Heart left ventricle (tissue), 16 donors: ENCODE measurements around the gene TXNDC11. TPM values are rescaled to one million over a fixed set of nuclear protein-coding genes. Genes with fewer than 3 reads are reported as not detected.
A peak's percentile ranks its signal among the peaks of the same experiment; 100 is the strongest.

Experiments
- ATAC-seq, 4 donors: fragments of 200-7000 bp; cut with Tn5 transposase; one replicate each; pipeline ENCODE4 v1.9.1; 2020 to 2022; ENCODE audit warnings: moderate library complexity in 4 of 4, mild to moderate bottlenecking in 3 of 4, moderate number of reproducible peaks in 1 of 4
- DNase-seq, 5 donors: peaks; one replicate each; pipeline ENCODE4 v3.0.0-alpha.2; 2020
- H3K27ac ChIP-seq, 12 donors: fragments of 200-600 bp; sonication (generic) in 4 of 12; one replicate each; pipeline versions ENCODE4 v1.5.0 to v1.8.0; 2016 to 2022; ENCODE audit warnings: mild to moderate bottlenecking in 2 of 12
- H3K27me3 ChIP-seq, 9 donors: fragments of 200-600 bp; sonication (generic) in 2 of 9; one replicate each; pipeline versions ENCODE4 v1.5.1 to v1.8.0; 2016 to 2022; ENCODE audit warnings: mild to moderate bottlenecking in 3 of 9
- H3K36me3 ChIP-seq, 9 donors: fragments of 200-600 bp; sonication (generic) in 2 of 9; one replicate each; pipeline versions ENCODE4 v1.5.0 to v1.8.0; 2018 to 2022; ENCODE audit warnings: mild to moderate bottlenecking in 2 of 9
- H3K4me1 ChIP-seq, 12 donors: fragments of 200-600 bp; sonication (generic) in 4 of 12; one replicate each; pipeline versions ENCODE4 v1.5.0 to v1.8.0; 2016 to 2022; ENCODE audit warnings: mild to moderate bottlenecking in 3 of 12
- H3K4me3 ChIP-seq, 12 donors: fragments of 200-600 bp; sonication (generic) in 4 of 12; one replicate each; pipeline versions ENCODE4 v1.5.0 to v1.8.0; 2017 to 2022; ENCODE audit warnings: mild to moderate bottlenecking in 9 of 12, moderate library complexity in 4 of 12
- H3K9me3 ChIP-seq, 12 donors: fragments of 200-600 bp; sonication (generic) in 4 of 12; one replicate each; pipeline versions ENCODE4 v1.5.0 to v1.8.0; 2016 to 2022; ENCODE audit warnings: mild to moderate bottlenecking in 1 of 12
- CTCF ChIP-seq, 12 donors: fragments of 200-600 bp; sonication (generic) in 4 of 12; IDR thresholded peaks; one replicate each; pipeline versions ENCODE4 v1.5.0 to v1.8.0; 2018 to 2022; ENCODE audit warnings: antibody characterized with exemption in 12 of 12, mild to moderate bottlenecking in 5 of 12
- POLR2A ChIP-seq, 2 donors: fragments of 450-650 bp; IDR thresholded peaks; one replicate each; pipeline ENCODE4 v1.6.1; 2017; ENCODE audit warnings: antibody characterized with exemption in 2 of 2, mild to moderate bottlenecking in 2 of 2, moderate library complexity in 2 of 2
- WGBS, 4 donors: extraction: QIAGEN DNeasy Blood & Tissue Kit in 2 of 4; methylation state at CpG; one replicate each; pipeline versions ENCODE4 v1.1.5 to v1.1.7; 2013 to 2018; 5-methylcytosine and 5-hydroxymethylcytosine counted together
- intact Hi-C, 10 donors: fragments of 100-400 bp; cut with DNase I; formaldehyde crosslinking; loops; one replicate each; pipeline versions ENCODE4 v1.11.1 to v1.14.2; 2022
- polyA plus RNA-seq, 2 donors: library from polyadenylated mRNA; stranded (reverse); fragments of 200-250 nt; gene quantifications; one replicate each; pipeline ENCODE4 v1.2.3, GENCODE V29; 2013
- total RNA-seq, 9 donors: library from RNA; depleted of rRNA in 2 of 9; stranded (reverse); fragments of >200 nt in 2 of 9; fragmentation: NEBNext Ultra II Directional in 3 of 9; extraction: Animal tissue kit (Norgen Biotek cat#: 25700) in 3 of 9; gene quantifications; one replicate each; pipeline versions ENCODE4 v1.1.0 to v1.2.4, GENCODE V29; 2016 to 2023
- donor health status: ischemic (EF 13 %, LVEDD 7.1; RV severe dilation, severe dysfunction).
- donor health status: healthy with polysubstance abuse.
- donor health status: DM: no; HTN: yes; CAD: no.
- donor health status: DM: no; HTN: no; CAD: no.
- donor health status: ischemic (EF 25% LVEDD 6.9; RV normal size, moderate dysfunction).
- donor health status: ischemic (EF 25% LVEDD 5.7; RV mildly dilated, moderate dysfunction).
- donor health status: healthy.
- donor health status: DM: yes; HTN: yes; CAD: no.
- donor health status: ischemic (EF 35%, LVEDD 5.7; RV mildly dilated, moderate dysfunction).
- donor health status: nonischemic (EF 11% LVEDD 7.7; RV severe dilation, severe dysfunction).
- donor health status: DM: yes; HTN: yes; CAD: no.
- donor health status: PGD.
- donor health status: ischemic (EF 29% LVEDD 5.4; RV normal size, mild dysfunction).
- donor health status: nonischemic (EF 23%, LVEDD 6.1; RV moderate dilation, normal function).

Gene TXNDC11
- total and polyA plus RNA-seq, 11 donors, result 18.9 to 53.1 (median 25.9) TPM

- Histone ChIP-seq H3K27ac (peak overlapping the region in 8 of 12 donors; percentile 3 to 68 (median 44)), H3K9me3 (no peaks in the 10 kb centered on the region), H3K4me3 (no peak overlapping the region), H3K36me3 (peaks cover 0 to 75% (median 63%) of the 10 kb centered on the region in 9 donors), H3K4me1 (peaks cover 4 to 77% (median 53%) of the 10 kb centered on the region in 12 donors), H3K27me3 (no peaks in the 10 kb centered on the region)
- DNase-seq, result no peak
- no peak for ATAC-seq
- intact Hi-C loops, result no loop called here
- WGBS, 4 donors, result 54 to 79% (median 62%) methylated on average over 8 of the region's 8 CpGs
- no peak for TF ChIP-seq POLR2A (IDR thresholded peaks at IDR 0.05)
- no peak for TF ChIP-seq CTCF (IDR thresholded peaks at IDR 0.05)
These were observed 6.9 kb downstream of the TXNDC11 start for GRCh38 chr16:11735787-11736186.

GRCh38 chr16:11734653-11735043 lies 8.0 kb downstream of the TXNDC11 start:
- 39 to 54% (median 47%) methylated on average over 6 of the region's 6 CpGs for WGBS, 4 donors
- Histone ChIP-seq H3K36me3 (peaks cover 0 to 85% (median 75%) of the 10 kb centered on the region in 9 donors), H3K4me1 (peaks cover 0 to 74% (median 44%) of the 10 kb centered on the region in 12 donors), H3K4me3 (no peak overlapping the region), H3K27me3 (no peaks in the 10 kb centered on the region), H3K9me3 (no peaks in the 10 kb centered on the region), H3K27ac (peak overlapping the region in 10 of 12 donors; percentile 1 to 68 (median 34))
- ATAC-seq (peak in 3 of 4 donors; percentile 39 to 54 (median 45)), DNase-seq (no peak)
- intact Hi-C loops, result no loop called here
- TF ChIP-seq POLR2A (IDR thresholded peaks at IDR 0.05) (no peak), CTCF (IDR thresholded peaks at IDR 0.05) (no peak)

GRCh38 chr16:11734025-11734652 lies 8.5 kb downstream of the TXNDC11 start:
- H3K36me3 ChIP-seq, result peaks cover 0 to 90% (median 80%) of the 10 kb centered on the region in 9 donors
- peaks cover 0 to 71% (median 40%) of the 10 kb centered on the region in 12 donors for H3K4me1 ChIP-seq
- peak overlapping the region in 10 of 12 donors; percentile 1 to 68 (median 34) for H3K27ac ChIP-seq
- no peak overlapping the region for H3K4me3 ChIP-seq
- H3K27me3 ChIP-seq, result no peaks in the 10 kb centered on the region
- TF ChIP-seq POLR2A (IDR thresholded peaks at IDR 0.05) (no peak), CTCF (IDR thresholded peaks at IDR 0.05) (no peak)
- intact Hi-C loops, result no loop called here
- 32 to 46% (median 39%) methylated on average over 3 of the region's 3 CpGs for WGBS, 4 donors
- no peaks in the 10 kb centered on the region for H3K9me3 ChIP-seq
- ATAC-seq (peak; percentile 61 to 75 (median 72)), DNase-seq (peak in 3 of 5 donors; percentile 20 to 44 (median 24))

- intact Hi-C loops, result no loop called here
- Histone ChIP-seq H3K27me3 (no peaks in the 10 kb centered on the region), H3K36me3 (peaks cover 0 to 98% (median 90%) of the 10 kb centered on the region in 9 donors), H3K27ac (peak overlapping the region in 5 of 12 donors; percentile 17 to 59 (median 28)), H3K4me1 (peaks cover 0 to 57% (median 25%) of the 10 kb centered on the region in 12 donors), H3K9me3 (no peaks in the 10 kb centered on the region), H3K4me3 (no peak overlapping the region)
- no peak for TF ChIP-seq POLR2A (IDR thresholded peaks at IDR 0.05)
- TF ChIP-seq CTCF (IDR thresholded peaks at IDR 0.05), result no peak
- WGBS, 4 donors, result 47 to 60% (median 54%) methylated on average over 3 of the region's 3 CpGs
- ATAC-seq, result peak in 1 of 4 donors; percentile 54
- no peak for DNase-seq
These were observed 11.4 kb downstream of the TXNDC11 start for GRCh38 chr16:11731222-11731621.
